NCI-H510A (cell line): ENCODE measurements around the gene HSPA1L.

ENCODE experiments used
- DNase-seq: peaks from one replicate; lab custom pipeline; 2025; lab: John Stamatoyannopoulos, UW

Gene HSPA1L

GRCh38 chr6:31764198-31764597 lies 50.9 kb downstream of the HSPA1L start:
- no peak for DNase-seq

GRCh38 chr6:31763619-31763940 lies 51.5 kb downstream of the HSPA1L start:
- DNase-seq = no peak

DNA sequence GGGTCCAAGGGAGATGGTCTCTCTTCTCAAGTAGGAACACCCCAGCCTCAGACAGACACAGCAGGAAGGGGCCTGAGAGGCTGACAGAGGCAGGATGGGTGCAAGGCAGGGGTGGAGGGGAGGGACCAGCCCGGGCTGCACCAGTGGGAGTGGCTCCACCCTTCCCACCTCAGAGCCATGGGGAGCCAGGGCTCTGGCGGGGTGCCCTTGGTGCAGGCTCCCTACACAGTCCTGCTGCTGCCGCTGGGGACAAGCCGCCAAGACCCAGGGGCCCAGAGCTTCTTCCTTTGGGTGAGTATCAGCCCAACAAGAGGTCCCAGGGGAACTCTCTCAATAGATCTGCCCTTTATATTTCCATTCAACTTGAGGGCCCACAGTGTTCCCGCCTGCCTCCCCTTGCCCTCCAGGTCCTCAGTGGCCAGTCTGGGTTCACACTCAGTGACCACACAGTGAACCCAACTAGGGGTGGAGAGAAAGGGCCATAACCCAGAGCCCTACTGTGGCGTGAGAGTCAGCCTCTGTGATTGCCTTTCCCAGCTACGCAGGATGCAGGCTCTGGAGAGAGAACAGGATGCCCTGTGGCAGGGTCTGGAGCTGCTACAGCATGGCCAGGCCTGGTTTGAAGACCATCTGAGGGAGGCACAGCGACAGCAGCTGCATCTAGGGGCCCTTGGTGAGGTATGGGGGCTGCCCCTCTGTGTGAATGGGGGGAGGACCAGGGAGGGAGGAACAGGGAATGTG lies 52.0 kb downstream of the HSPA1L start:
- no peak for DNase-seq

DNA sequence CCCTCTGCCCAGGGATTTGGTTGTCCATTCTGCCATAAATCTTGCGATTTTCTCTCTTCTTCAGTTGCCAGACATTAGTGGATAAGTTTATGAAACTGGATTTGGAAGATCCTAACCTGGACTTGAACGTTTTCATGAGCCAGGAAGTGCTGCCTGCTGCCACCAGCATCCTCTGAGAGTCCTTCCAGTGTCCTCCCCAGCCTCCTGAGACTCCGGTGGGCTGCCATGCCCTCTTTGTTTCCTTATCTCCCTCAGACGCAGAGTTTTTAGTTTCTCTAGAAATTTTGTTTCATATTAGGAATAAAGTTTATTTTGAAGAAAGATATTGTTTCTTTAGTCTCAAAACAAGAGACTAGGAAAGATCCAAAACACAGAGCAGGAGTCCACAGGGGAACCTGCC lies 52.7 kb downstream of the HSPA1L start, which contains the start of gene SAPCD1:
Gene SAPCD1, plus strand, starts transcription at position 301 of the 400 bp plus-strand sequence. CDS start 399 bp downstream, outside the sequence.
- DNase-seq = no peak

- no peak for DNase-seq
Observed at GRCh38 chr6:31761343-31761742, 53.7 kb downstream of the HSPA1L start.

DNA sequence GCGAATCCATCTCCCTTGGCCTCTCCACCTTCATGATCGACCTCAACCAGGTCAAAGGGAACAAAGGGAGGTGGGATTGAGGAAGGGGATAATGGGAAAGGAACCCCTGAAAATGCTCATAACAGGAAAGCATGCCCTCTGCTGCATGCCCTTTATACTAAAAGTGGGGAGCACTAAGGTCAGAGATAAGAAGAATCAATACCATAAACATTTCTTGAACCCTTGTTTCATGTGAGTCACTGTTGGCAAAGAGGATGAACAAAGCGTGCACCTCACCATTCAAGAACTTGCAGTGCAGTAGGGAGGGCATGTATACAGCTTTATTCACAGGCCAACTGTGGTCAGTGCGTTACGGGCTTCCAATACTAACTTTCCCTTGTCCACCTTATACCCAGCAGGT lies 54.3 kb downstream of the HSPA1L start:
- no peak for DNase-seq
